T1000 (cell line): ENCODE results near the gene POLG.

Experiments
- DNase-seq: peaks from one replicate; lab custom pipeline; 2025; ENCODE audit warnings: mixed read lengths; lab: John Stamatoyannopoulos, UW

The POLG gene

DNA sequence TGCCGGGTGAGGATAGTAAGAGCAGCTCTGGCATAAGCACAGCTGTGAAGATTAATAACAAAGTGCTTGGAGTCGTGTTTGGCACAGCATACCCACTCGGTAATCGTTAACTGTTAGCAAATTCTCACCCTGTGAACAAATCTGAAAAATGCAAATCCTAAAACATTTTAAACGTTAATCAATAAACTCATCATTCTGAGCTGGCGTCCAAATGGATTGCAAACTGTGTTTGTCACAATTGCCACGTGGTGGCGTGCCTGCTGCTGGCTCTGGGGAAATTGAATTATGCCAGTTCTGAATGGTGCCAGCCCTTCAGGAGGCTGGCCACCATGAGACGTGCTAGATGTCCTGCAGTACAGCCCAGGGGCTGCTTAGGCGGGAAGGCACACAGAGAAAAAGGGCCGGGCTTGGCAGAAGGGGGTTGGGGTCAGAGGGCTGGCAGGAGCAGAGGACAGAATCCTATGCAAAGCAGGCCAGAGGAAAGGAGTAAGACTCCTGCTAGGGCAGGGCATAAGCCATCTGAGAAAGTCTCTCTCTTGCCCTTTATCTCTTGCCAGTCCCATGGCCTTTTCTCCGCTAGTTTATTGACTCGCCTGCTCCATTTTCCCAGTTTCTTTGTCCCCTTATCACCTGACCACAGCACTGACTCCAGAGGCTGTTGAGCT is 22.1 kb upstream of the POLG start:
- DNase-seq, result no peak

DNA sequence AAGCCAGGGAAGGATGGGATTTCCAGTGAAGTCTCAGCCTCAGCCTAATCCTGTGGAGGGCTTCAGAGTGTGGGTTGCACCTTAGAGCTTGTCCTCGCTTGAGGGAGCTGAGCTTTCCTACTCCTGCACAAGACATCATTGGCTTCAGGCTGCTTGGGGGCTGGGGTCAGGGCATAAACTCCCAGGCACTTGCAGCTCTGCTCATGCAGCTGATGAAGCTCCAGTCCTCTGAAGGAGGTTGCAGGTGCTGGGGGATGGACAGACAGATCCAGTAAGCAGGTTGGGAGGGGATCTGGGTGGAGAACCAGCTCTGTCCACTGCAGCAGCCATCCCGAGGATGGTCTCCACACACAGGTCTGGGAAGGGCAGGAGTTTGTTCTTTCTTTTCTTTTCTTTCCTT is 19.4 kb upstream of the POLG start:
- DNase-seq, result no peak

DNA sequence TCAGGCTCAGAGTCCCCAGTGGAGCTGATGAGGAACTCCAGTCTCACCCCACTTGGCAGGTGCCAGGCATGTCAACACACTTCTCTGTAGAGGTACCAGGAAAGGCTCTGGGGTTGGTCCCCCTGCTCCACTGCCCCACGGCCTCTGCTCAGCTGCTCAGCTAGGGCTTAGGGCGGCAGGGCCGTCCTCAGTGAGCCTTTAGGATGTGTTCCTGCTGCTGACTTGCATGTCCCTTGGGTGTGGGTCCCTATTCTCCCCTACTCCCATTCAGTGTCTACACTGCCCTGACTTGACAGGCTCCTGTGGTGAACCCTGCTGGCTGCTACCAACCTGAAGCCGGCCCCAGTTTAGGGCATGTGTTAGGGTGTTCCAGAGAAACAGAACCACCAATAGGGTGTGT is 17.9 kb upstream of the POLG start:
- no peak for DNase-seq

DNA sequence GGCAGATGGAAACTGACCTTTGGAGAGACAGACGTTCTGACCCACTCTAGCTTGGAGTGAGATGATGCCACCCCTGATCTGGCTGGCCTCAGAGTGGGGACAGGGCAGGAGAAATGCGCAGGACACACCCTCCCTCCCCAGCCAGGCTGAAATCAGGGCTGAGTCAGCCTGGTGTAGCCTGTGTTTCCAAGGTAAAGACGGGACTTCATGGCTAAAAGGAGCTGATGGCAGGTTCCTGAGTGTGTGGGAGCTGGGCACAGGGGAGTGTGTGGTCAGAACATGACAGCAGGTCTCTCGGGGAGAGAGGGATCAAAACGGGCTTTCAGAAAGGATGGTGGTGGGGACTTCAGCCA is 14.6 kb upstream of the POLG start:
- no peak for DNase-seq

DNA sequence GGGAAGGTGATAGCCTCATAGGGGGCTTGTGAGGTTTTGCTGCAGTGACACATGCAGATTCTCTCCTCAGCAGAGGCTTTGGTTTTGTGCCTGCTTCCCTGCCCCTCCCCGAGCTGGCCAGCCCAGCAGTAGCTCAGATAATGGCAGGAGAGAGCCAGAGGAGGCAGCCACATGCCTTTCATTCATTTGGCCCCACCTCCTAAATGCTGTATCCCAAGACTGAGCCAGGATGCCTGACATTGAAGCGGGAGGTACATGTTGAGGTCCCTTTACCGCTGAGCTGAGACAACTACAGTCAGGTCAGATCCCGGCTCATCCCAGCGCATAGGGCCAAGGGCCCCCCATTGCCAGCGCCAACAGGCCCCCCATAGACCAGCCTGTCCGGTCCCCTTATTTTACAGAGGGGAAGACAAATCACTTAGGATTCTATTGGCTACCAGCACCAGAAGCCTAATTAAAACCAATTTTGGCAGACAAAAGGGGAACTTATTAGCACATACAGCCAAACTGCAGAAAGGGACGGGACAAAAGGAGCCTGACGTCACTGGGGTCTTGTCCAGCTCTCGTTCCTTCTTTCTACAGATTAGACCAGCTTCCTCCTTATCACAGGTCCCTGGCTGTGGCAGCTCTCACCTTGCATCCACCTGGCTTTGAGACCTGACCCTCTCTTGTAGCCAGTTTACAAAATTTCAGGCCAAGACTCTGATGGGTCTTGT is 12.1 kb upstream of the POLG start:
- DNase-seq, result no peak

DNA sequence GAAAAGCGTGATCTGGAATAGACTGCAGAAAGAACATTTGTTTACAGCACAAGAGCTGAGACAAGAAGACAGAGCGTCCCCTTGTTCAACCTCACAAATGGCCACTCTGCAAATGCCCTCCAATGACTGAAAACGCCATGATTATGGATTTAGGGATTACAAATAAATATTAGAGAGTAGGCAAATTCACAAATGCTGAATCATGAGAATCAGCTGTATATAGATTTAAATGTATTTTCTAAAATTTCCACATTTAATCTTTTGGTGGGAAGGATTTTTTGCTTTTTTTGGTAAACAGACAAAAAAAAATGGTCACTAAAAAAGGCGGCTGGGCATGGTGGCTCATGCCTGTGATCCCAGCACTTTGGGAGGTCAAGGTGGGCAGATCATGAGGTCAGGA is 10.6 kb upstream of the POLG start:
- DNase-seq, result no peak

DNA sequence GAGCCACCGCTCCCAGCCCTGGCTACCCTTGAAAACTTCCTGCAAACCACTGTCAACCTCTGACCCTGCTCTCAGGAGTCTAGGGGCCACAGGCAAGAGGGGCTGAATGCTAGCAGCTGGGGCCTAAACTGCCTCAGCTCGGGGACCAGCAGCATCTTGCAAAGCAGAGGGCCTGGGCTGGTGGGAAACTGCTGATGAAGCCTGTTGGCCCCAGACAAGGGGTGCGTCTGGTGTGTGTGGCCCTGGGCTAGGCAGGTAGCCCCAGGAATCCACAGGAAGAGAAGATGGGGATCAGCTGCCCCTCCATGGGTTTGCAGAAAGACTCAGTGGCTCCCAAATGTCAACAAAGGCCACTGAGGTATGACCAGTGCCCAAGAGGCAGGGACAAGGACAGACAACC is 8.2 kb upstream of the POLG start:
- no peak for DNase-seq

DNA sequence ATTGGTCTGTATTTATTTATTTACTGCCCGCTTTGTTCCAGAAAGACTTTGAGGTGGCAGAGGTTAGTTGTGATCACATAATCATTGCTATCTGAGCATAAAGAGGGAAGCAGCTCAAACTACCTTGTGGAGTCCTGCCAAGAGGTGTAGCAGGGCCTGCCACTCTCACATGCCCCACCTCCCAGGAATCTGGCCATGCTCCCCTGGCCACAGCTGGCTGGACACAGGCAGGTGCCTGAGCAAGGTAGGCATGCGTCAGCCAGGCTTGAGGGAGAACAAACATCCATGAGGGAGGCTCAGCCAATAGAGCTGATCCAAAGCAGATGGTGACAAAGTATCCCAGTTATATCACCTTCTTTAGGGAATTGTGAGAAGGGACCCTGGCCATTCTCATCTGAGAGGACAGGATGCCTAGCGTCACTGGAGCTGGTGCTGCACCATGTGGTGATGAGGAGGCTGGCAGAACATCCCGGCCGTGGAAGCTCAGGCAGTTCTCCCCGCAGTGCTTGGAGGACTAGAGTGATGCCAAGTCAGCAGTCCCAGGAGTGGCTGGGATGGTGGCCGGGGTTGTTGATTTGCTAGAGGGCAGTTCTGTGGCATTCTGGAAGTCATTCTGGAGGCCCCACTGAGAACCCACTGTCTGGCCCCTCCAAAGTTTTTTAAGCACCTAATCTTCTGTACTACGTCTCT is 6.8 kb upstream of the POLG start:
- DNase-seq, result no peak

DNA sequence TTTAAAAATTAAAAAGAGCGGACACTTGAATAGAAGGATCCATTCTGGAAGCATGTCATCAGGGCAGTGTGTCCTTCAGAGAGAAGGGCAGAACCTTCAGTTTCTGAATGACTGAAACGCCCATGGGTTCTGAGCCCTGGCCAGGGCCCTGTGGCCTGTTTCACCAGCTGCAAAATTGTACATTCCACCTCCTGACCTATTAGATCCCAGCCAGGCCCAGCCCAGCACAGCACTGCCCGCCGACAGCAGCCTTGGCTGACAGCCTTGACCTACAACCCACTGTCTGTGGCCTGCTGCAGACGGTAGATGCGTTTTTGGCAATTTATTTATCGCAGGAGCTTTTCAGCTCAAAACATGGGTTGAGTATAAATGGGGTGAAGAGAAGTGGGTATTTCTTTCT is 5.9 kb upstream of the POLG start:
- DNase-seq, result no peak

DNA sequence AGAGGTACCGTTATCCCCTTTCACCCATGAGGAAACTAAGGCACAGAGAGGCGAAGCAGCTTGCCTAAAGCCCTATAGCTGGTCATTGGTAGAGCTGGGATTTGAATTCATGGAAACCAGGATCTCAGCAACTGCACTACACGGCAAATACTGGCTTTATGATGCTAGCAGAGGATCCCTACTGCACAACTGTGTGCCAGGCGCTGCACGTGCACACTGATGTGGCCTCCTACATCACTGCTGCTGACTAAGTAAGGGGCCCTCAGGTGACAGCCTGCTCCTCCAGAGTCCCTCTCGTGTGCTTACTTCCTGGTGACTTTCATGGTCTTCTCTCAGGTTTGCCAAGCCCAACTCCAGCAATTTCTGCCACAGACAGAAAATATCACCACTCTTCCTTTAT is 3.4 kb upstream of the POLG start:
- DNase-seq, result no peak

DNA sequence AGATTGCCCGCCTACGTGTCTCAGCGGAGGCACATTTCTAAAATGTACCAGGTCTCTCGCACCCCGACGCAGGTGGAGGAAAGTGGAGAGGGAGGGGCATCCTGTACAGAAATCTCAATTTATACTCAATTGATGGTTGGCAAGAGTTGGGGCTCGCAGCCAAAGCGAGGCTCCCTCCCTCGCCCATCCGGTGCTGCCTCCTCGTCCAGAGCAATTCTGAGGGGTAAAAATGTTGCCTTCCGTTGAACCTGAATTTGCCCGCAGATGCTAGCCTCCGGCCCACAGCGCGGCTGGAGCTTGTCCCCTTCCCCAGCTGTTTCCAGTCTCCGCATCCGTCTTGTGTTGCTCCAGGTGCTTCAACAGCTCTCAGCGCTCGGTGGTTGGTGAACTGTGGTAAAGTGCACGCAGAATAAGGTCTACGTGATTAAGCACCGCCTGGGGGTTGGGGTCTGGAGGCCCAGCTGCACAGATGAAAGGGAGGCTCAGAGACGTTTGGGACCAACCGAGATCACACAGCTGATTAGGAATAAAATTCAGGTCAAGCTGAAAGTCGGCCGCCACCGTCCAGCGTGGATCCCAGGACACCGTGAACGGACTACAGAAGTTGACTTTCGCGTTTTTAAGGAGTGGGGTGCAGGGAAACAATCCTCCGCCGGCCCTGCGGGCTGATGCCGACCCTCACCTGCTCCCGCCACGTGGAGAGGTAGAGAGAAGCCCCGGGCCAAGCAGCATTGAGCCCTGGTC is 846 bp upstream of the POLG start:
- DNase-seq, result no peak

DNA sequence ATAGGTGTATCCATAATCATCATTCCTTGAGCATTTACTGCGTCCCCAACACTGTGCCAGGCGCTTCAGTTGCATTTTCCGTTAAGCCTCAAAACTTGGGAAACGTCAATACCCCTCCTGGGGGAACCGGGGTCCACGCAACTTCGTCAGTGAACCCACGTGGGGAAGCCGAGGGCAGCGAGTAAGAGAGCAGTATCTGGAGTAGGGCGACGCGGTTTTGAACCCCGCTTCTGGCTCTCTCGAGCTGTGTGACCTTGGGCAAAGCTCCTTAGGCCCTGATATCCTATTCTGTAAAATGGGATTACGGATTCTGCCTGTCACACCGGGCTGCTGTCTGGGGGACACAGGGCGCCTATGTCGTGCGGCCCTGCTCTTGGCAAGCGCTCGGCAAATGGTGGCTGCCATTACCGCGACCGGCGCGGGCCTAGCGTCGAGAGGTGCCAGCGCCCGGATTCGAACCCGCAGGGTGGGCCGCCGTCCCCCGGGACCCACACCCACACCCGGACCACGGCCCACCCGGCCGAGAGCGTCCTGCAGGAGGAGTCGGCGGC is 590 bp downstream of the POLG start:
- DNase-seq, result no peak

DNA sequence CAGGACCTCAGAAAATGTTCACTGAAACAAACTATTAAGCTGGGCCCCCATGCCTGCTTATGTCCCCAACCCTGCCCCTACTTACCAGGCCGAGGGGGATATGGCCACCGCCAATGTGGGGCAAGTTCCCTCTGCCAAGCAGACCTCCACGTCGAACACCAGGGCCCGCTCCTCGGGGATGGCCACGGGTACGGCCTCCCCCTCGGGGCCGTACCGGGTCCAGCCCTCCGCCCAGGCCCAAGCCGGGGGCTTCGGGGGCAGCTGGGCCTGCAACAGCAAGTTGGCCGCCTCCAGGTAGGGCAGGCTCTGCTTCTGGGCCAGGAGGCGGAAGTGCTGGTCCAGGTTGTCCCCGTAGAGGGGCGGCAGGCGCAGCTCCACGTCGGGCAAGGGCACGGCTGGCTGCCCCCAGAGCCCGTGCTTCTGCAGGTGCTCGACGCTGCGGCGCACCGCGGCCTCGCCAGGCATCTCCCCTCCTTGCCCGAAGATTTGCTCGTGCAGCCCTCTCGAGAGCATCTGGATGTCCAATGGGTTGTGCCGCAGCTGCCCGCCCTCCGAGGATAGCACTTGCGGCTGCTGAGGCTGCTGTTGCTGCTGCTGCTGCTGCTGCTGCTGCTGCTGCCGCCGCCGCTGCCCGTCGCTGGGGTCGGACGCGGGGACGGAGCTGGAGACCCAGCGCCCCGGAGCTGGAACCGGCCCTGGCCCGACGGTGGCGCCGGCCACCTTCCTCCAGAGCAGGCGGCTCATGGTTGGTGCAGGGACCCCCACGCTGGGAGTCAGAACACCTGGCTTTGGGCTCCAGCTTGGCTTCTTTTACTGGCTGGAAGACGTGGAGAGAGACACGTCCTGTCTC is 1.4 kb downstream of the POLG start:
- no peak for DNase-seq

DNA sequence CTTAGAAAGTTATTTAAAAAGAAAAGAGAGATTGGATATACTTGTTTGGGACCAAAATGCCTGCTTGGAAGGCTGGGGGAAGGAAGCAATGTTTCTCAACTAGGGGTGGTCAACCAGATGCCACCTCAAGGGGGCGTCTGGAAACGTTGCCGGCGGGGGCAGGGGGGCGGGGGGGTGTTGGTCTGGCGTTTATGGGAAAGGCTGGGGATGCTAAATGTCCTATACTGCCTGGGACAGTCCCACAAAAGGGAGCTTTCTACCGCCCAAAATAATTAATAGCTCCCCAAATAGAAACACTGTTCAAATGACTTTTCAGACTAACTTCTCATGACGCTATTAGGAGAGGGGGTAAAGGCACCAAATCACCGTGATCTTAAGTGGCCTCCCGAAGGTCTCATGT is 2.2 kb downstream of the POLG start:
- no peak for DNase-seq

DNA sequence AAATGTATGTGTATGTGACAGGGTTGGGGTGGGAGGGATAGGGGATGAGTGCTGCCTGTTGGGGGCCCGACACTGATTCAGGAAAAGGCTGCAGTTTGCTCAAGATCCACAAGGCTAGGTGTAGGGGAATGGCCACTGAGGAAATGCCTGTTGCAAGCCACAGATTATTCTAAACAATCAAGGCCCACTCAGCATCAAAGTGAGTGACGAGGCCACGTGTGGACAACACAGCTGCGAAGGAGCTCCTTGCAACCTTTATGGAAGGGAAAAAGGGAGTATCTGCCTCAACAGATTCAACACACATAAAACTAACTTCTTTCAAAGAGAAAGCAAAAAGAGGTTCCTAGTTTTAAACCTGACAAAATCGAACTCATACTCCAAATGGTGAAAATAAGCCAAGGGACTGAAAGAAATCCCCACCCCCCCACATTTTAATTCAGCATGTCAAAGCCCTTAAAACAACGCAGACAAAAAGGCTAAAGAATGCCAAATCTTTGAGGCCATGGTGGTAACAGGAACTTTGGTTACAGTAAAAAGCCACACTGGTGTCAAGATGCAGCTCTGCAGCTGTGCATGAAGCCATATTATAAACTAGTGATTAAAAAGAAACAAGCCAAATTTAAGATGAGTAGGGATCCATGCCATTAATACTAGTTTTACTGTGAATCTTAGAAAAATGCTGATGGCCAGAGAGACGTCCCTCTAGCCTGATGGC is 3.6 kb downstream of the POLG start:
- DNase-seq, result no peak

DNA sequence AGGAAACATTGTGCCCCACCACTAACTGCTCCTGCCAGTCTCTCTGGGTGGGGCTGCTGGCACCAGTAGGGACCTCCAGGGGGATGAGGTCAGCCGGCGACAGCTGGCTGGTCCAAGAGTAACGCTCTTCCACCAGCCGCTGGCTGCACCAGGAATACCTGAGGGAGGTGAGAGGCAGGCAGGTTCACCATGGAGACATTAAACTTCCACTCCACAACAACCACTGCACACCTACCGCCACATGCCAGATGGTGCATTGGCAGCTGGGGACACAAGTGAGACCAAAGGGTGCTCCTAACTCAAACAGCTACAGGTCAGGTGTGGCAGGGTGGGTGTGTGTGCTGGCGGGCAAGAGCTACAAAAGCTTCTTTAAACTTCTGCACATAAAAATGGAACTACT is 4.5 kb downstream of the POLG start:
- no peak for DNase-seq

DNA sequence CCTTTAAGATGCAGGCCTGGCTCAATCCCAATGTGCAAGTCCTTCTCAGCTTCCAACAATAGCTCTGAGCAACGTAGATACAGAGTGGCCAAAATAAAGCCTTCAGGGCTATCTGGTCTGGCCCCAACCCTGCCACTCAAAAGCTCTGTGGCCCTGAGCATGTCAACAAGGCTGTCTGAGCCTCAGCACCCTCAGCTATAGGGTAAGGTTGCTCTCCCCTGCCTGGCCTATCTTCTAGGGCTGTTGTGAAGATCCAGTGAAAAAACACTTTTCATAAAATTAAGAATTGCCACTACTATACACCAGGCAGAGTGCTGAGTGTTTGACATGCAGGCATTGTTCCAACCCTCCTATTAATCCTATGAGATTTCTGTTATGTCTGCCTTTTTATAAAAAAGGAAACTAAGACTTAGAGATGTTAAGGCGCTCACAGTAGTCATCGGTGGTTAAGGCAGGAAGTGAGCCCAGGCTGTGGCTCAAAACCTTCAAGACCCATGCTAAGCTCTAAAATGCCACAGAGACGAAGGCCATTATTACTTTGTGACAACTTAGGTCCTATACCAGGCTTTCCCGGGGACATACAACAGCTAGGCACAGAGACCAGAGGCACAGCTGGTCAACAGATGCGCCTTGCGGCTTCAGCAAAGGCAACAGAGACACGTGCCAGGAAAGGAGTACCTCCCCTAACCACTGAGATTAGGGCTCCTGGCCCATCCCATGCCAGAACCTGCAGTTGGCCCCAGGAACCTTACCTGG is 5.1 kb downstream of the POLG start:
- no peak for DNase-seq

DNA sequence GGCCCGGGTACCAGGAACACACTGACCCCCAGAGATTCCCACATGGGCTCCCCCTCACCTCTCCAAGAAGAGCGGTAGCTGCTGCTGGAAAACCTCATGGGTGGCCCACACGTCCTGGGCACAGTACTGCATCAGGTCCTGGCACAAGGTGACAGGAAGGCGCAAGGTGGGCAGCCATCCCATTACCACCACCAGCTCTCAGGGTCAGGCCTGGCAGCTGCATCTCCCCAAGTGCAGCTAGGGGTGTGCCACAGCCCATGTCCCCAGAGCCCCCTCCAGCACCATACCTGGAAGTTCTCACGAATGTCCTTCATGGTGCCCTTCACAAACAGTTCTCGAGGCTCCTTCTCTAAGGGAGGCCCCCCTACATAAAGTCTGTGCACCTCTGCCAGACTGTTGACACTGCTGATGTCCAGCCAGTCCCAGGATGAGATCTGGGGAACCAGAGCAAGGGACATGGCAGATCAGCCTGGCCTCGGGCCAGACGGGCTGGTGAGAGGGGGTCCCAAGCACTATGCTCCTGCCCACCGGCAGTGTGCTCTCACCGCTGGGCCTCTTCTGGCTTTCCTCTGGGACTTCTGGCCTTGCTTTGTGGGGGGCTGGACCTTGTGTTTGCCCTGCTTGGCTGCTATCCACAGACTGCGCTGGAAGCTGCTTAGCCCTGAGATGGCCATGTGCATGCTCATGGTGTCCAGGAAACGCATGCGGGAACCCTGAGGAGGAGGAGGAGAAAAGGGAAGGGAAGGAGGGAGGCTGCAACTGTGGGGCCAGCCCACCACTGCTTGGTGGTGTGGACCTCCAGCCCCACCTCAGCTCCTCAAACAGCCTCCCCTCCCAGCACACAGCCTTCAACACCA is 6.0 kb downstream of the POLG start:
- no peak for DNase-seq

DNA sequence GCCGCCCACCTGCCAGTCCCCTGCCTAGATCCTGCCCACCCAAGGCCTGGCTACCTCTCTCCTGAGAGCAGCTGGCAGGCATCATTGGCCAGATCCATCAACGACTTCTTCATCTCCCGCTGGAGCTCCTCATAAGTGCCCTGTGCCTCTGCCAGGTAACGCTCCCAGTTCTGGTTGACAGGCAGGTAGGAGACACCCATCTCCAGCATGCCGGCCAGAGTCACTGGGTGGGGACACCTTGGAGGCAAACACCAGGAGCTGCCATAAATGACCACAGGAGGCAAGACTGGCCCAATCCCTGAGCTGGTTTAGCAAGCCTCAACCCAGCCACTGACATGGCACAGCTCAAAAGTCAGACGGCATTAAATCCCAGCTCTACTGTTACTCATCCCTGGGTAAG is 7.5 kb downstream of the POLG start:
- DNase-seq, result no peak
